NCI-H345 treated with DMSO at 0.1 percent for 48 hours (cell line): ENCODE results near the gene NTRK1.
"Not testable (repeated sequence)": the region's sequence is repeated elsewhere in the genome, so short reads cannot be mapped to it uniquely, and the experiment has no call there.

Experiments
- DNase-seq: peaks from one replicate; lab custom pipeline; 2025; ENCODE audit not compliant: unreplicated experiment; lab: John Stamatoyannopoulos, UW

Gene NTRK1

GRCh38 chr1:156911577-156912298 lies 51.1 kb downstream of the NTRK1 start:
- DNase-seq, result no peak

GRCh38 chr1:156912310-156912709 lies 51.6 kb downstream of the NTRK1 start:
- no peak for DNase-seq

GRCh38 chr1:156912861-156913808 lies 52.5 kb downstream of the NTRK1 start:
- no peak for DNase-seq

- no peak for DNase-seq
These were observed 53.2 kb downstream of the NTRK1 start for GRCh38 chr1:156913809-156914387.

GRCh38 chr1:156914440-156914856 lies 53.8 kb downstream of the NTRK1 start:
- DNase-seq, result no peak

GRCh38 chr1:156920233-156921052 lies 59.8 kb downstream of the NTRK1 start, which contains the start of gene LRRC71:
Gene LRRC71, plus strand, starts transcription at chr1:156920632. Its CDS starts 172 bp downstream, at chr1:156920804.
- DNase-seq, result no peak

- DNase-seq, result no peak
These were observed 60.4 kb downstream of the NTRK1 start for GRCh38 chr1:156921053-156921529.

GRCh38 chr1:156922986-156923669 lies 62.5 kb downstream of the NTRK1 start:
- peak; percentile 62 for DNase-seq

- no peak for DNase-seq
These were observed 63.2 kb downstream of the NTRK1 start for GRCh38 chr1:156923670-156924477.

- DNase-seq, result no peak
These were observed 64.0 kb downstream of the NTRK1 start for GRCh38 chr1:156924478-156925153.

- no peak for DNase-seq
These were observed 64.7 kb downstream of the NTRK1 start for GRCh38 chr1:156925154-156926010.

- peak; percentile 63 for DNase-seq
These were observed 65.5 kb downstream of the NTRK1 start for GRCh38 chr1:156926175-156926574.

GRCh38 chr1:156926695-156927094 lies 66.0 kb downstream of the NTRK1 start:
- DNase-seq, result not testable (repeated sequence)

GRCh38 chr1:156927215-156928042 lies 66.8 kb downstream of the NTRK1 start:
- peak; percentile 32 for DNase-seq

GRCh38 chr1:156928043-156928602 lies 67.5 kb downstream of the NTRK1 start:
- DNase-seq, result no peak

GRCh38 chr1:156929596-156930238 lies 69.1 kb downstream of the NTRK1 start:
- DNase-seq, result no peak
